Measurements from ENCODE around the gene TMEM150A.

DNA sequence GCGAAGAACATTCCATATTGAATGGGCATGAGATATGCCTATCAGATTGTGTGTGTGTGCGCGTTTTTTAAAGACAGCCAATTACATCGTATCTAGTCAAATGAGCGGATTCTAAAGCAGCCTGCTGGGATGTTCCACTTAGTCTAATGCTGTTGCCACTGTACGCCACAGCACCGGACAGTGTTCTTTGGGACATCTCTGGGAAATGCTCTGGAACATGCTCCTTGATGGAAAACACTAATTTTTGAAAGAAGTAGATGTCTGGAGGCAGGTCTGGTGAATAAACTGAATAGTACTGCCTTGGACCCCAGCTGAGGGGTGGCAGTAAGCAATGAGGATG lies 3.6 kb upstream of the TMEM150A start:
- TF ChIP-seq, protein P1, sequence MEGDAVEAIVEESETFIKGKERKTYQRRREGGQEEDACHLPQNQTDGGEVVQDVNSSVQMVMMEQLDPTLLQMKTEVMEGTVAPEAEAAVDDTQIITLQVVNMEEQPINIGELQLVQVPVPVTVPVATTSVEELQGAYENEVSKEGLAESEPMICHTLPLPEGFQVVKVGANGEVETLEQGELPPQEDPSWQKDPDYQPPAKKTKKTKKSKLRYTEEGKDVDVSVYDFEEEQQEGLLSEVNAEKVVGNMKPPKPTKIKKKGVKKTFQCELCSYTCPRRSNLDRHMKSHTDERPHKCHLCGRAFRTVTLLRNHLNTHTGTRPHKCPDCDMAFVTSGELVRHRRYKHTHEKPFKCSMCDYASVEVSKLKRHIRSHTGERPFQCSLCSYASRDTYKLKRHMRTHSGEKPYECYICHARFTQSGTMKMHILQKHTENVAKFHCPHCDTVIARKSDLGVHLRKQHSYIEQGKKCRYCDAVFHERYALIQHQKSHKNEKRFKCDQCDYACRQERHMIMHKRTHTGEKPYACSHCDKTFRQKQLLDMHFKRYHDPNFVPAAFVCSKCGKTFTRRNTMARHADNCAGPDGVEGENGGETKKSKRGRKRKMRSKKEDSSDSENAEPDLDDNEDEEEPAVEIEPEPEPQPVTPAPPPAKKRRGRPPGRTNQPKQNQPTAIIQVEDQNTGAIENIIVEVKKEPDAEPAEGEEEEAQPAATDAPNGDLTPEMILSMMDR (IDR thresholded peaks at IDR 0.05; ENCODE audit: low read depth, low read length, poor library complexity, severe bottlenecking) = no peak
- no peak for TF ChIP-seq EZH2phosphoT487 (IDR thresholded peaks at IDR 0.05; ENCODE audit: borderline replicate concordance, low read length)

Data from DOHH2 (cell line).